Adrenal gland (tissue), 12 donors: ENCODE data around the gene PAX5. TPM values are rescaled to one million over a fixed set of nuclear protein-coding genes. Genes with fewer than 3 reads are reported as not detected.

Experiments
- DNase-seq, 7 donors: peaks; one replicate each; pipeline ENCODE4 v3.0.0-alpha.2; 2019 to 2020
- H3K27ac ChIP-seq, 5 donors: fragments of 200-600 bp; sonication (generic) in 4 of 5; 1 replicate in 3 of 5; 2 replicates in 2 of 5; pipeline versions ENCODE4 v1.5.1 to v1.8.0; 2016 to 2020; ENCODE audit warnings: mild to moderate bottlenecking in 1 of 5
- H3K27me3 ChIP-seq: fragments of 200-600 bp; 2 replicates; pipeline ENCODE4 v1.8.0; 2021
- H3K36me3 ChIP-seq, 2 donors: fragments of 200-600 bp; replicated peaks in 1 of 2; 1 replicate in 1 of 2; 2 replicates in 1 of 2; pipeline versions ENCODE4 v1.5.1 to v1.8.0; 2018 to 2022
- H3K4me1 ChIP-seq, 2 donors: fragments of 200-600 bp; replicated peaks in 1 of 2; 1 replicate in 1 of 2; 2 replicates in 1 of 2; pipeline versions ENCODE4 v1.5.1 to v1.8.0; 2018 to 2021
- H3K4me3 ChIP-seq, 4 donors: fragments of 200-600 bp; sonication (generic) in 3 of 4; one replicate each; pipeline ENCODE4 v1.5.1; 2016 to 2018
- H3K9me3 ChIP-seq, 3 donors: fragments of 200-600 bp; sonication (generic) in 1 of 3; replicated peaks in 1 of 3; 1 replicate in 2 of 3; 2 replicates in 1 of 3; pipeline versions ENCODE4 v1.5.1 to v1.8.0; 2016 to 2021
- POLR2A ChIP-seq, 2 donors: fragments of 450-650 bp; IDR thresholded peaks; one replicate each; pipeline ENCODE4 v1.6.1; 2017; ENCODE audit warnings: antibody characterized with exemption in 2 of 2, mild to moderate bottlenecking in 2 of 2, moderate library complexity in 1 of 2
- WGBS, 4 donors: extraction: QIAGEN DNeasy Blood & Tissue Kit in 2 of 4; methylation state at CpG; one replicate each; pipeline versions ENCODE4 v1.1.5 to v1.1.7; 2013 to 2017; 5-methylcytosine and 5-hydroxymethylcytosine counted together
- intact Hi-C, 2 donors: fragments of 100-400 bp; cut with DNase I; formaldehyde crosslinking; loops; one replicate each; pipeline versions ENCODE4 v1.14.1 to v1.15.0; 2022 to 2023
- polyA plus RNA-seq, 3 donors: library from polyadenylated mRNA; stranded (reverse); fragments of 200-250 nt in 2 of 3; fragments of 350-450 nt in 1 of 3; fragmentation: Illumina TruSeq in 1 of 3; extraction: RNeasy Lipid Tissue Mini Kit (QIAGEN cat#74804) in 1 of 3; gene quantifications; one replicate each; pipeline ENCODE4 v1.2.3, GENCODE V29; 2013 to 2014
- total RNA-seq, 9 donors: library from RNA; depleted of rRNA in 4 of 9; stranded (reverse); fragments of >200 nt in 4 of 9; fragments of 120-200 nt in 1 of 9; fragmentation: NEBNext Ultra II Directional in 1 of 9; extraction: Animal tissue kit (Norgen Biotek cat#: 25700) in 1 of 9; gene quantifications; one replicate each; pipeline versions ENCODE4 v1.1.0 to v1.2.4, GENCODE V29; 2013 to 2023
- TF ChIP-seq, protein P1 (sequence below), 6 experiments: fragments of 450-650 bp in 4 of 6; fragments of 200-600 bp in 2 of 6; sonication (generic) in 1 of 6; IDR thresholded peaks; 1 replicate in 5 of 6; 2 replicates in 1 of 6; pipeline versions ENCODE4 v1.5.1 to v1.8.0; 2016 to 2021; ENCODE audit warnings: antibody characterized with exemption in 6 of 6, mild to moderate bottlenecking in 2 of 6, moderate library complexity in 1 of 6
- donor health status: healthy with polysubstance abuse.
- donor health status: Bipolar disorder and iron deficiency.
- donor health status: DM: yes; HTN: yes; CAD: no.
- donor health status: DM: no; HTN: no; CAD: no.
- donor health status: DM: no; HTN: no; CAD: no.
- donor health status: DM: yes; HTN: yes; CAD: no.

Gene PAX5
- total and polyA plus RNA-seq, 12 donors: under 0.01 to 0.22 (median 0.09) TPM; not detected in 6

DNA sequence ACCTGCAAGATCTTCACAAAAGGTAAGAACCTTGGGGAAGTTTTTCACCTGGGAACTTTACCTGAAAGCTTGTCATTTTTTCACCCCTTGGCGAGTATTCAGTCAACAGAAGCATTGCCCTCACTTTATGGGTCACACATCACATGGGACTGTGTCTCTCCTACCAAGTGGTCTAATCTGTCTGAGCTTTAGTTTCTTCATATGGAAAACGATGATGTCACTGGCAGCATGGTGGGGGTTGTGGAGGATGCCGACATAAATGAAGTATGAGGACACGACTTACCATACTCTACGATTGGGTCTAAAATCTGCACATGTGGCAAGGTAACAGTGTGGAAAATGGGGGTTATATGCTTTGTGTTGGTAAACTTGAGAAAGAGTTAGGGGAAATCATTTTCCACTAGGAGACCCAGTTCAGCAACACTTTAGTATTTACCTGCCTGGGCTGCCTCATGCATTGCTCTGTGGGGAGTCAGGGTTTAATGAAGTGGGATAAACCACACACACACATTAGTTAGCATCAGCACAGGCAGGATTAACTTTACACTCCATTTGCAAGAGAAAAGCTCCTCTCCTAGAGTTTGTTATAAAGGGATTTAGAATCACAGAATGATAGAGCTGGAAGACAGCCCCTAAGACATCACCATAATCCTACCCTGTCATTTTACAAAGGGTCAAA lies 19.8 kb upstream of the PAX5 start:
- H3K27me3 ChIP-seq: peaks cover 15% of the 10 kb centered on the region
- DNase-seq: no peak
- H3K4me1 ChIP-seq: no peaks in the 10 kb centered on the region
- WGBS, 4 donors: 35 to 45% (median 41%) methylated on average over 5 of the region's 5 CpGs
- no peaks in the 10 kb centered on the region for H3K9me3 ChIP-seq
- no peak for TF ChIP-seq POLR2A (IDR thresholded peaks at IDR 0.05)
- TF ChIP-seq, protein P1, sequence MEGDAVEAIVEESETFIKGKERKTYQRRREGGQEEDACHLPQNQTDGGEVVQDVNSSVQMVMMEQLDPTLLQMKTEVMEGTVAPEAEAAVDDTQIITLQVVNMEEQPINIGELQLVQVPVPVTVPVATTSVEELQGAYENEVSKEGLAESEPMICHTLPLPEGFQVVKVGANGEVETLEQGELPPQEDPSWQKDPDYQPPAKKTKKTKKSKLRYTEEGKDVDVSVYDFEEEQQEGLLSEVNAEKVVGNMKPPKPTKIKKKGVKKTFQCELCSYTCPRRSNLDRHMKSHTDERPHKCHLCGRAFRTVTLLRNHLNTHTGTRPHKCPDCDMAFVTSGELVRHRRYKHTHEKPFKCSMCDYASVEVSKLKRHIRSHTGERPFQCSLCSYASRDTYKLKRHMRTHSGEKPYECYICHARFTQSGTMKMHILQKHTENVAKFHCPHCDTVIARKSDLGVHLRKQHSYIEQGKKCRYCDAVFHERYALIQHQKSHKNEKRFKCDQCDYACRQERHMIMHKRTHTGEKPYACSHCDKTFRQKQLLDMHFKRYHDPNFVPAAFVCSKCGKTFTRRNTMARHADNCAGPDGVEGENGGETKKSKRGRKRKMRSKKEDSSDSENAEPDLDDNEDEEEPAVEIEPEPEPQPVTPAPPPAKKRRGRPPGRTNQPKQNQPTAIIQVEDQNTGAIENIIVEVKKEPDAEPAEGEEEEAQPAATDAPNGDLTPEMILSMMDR (IDR thresholded peaks at IDR 0.05): no peak
- no peak overlapping the region for H3K27ac ChIP-seq
- intact Hi-C loops: no loop called here
- H3K4me3 ChIP-seq: no peak overlapping the region
- H3K36me3 ChIP-seq: no peaks in the 10 kb centered on the region

DNA sequence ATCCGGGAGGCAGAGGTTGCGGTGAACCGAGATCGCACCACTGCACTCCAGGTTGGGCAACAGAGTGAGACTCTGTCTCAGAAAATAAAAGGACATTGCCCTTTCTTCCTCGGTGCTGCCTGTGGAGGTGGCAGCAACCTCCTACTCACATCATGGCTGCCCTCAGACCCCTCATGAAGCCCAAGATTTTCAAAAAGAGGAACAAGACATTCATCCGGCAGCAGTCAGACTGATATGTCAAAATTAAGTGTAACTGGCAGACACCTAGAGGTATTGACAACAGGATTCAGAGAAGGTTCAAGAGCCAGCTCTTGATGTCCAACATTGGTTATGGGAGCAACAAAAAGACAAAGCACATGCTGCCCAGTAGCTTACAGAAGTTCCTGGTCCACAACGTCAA lies 12.6 kb upstream of the PAX5 start:
- intact Hi-C loops: no loop called here
- no peaks in the 10 kb centered on the region for H3K9me3 ChIP-seq
- 76 to 85% (median 78%) methylated on average over 7 of the region's 7 CpGs for WGBS, 4 donors
- no peak for DNase-seq
- TF ChIP-seq, protein P1 (IDR thresholded peaks at IDR 0.05): no peak
- TF ChIP-seq POLR2A (IDR thresholded peaks at IDR 0.05): no peak
- H3K36me3 ChIP-seq: no peaks in the 10 kb centered on the region
- H3K4me1 ChIP-seq: no peaks in the 10 kb centered on the region
- no peak overlapping the region for H3K27ac ChIP-seq
- H3K27me3 ChIP-seq: peaks cover 18% of the 10 kb centered on the region
- H3K4me3 ChIP-seq: no peak overlapping the region

DNA sequence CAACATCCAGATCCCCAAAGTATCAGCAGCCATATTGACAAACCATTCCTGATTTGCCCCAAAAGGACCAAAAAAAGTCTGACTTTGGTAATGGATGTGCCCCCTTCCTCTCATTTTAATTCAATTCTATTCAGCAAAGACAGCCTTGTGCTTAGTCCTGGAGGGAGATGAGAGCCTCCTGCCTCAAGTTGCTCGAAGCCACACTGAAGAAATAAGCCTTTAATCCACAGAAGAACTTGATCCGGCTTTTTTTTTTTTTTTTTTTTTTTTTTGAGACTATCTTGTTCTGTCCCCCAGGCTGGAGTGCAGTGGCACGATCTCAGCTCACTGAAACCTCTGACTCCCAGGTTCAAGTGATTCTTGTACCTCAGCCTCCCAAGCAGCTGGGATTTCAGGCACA lies 8.4 kb upstream of the PAX5 start:
- intact Hi-C loops: no loop called here
- TF ChIP-seq POLR2A (IDR thresholded peaks at IDR 0.05): no peak
- TF ChIP-seq, protein P1 (IDR thresholded peaks at IDR 0.05): no peak
- Histone ChIP-seq H3K9me3 (no peaks in the 10 kb centered on the region), H3K4me3 (no peak overlapping the region), H3K27me3 (peaks cover 47% of the 10 kb centered on the region), H3K27ac (no peak overlapping the region), H3K4me1 (peaks cover 6 to 7% of the 10 kb centered on the region in 2 donors), H3K36me3 (no peaks in the 10 kb centered on the region)
- WGBS, 4 donors: 73 to 78% (median 76%) methylated on average over 3 of the region's 3 CpGs
- DNase-seq: no peak

DNA sequence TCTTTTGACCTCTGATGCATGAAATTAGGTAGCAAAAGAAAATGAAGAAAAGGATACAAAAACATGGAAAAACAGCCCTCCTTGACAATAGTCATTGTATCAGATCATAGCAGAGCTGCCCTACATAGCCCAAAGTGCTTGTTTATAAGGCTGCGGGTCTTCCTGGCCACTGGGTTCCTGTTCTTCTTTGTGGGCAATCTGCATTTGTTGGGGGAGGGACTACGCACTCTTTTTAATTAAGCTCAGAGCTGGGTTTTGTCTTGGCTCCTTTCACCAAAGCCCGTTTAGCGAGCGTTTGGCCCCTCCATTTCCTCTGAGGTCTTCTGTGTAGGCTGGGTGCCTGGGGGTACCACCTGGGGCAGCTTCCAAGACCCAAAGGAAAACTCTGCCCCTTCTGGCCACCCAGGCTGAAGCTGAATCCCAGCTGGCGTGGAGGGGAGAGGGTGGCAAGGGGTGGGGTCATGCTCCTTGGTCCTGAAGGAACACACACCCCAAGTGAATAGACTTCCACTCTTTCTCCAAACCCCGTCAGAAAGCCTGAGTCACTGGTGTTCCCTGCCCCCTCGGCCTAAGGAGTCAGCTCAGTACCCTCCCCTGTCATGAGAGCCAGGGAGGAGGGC lies 6.5 kb upstream of the PAX5 start:
- H3K27me3 ChIP-seq: peaks cover 64% of the 10 kb centered on the region
- no peak overlapping the region for H3K4me3 ChIP-seq
- intact Hi-C loops: no loop called here
- H3K9me3 ChIP-seq: no peaks in the 10 kb centered on the region
- H3K27ac ChIP-seq: no peak overlapping the region
- no peaks in the 10 kb centered on the region for H3K36me3 ChIP-seq
- WGBS, 4 donors: 69 to 80% (median 76%) methylated on average over 7 to 8 of the region's 8 CpGs
- DNase-seq: no peak
- no peak for TF ChIP-seq POLR2A (IDR thresholded peaks at IDR 0.05)
- TF ChIP-seq, protein P1 (IDR thresholded peaks at IDR 0.05): no peak
- peaks cover 14 to 22% of the 10 kb centered on the region in 2 donors for H3K4me1 ChIP-seq
